ENCODE results near the gene CNTRL.

Gene CNTRL

DNA sequence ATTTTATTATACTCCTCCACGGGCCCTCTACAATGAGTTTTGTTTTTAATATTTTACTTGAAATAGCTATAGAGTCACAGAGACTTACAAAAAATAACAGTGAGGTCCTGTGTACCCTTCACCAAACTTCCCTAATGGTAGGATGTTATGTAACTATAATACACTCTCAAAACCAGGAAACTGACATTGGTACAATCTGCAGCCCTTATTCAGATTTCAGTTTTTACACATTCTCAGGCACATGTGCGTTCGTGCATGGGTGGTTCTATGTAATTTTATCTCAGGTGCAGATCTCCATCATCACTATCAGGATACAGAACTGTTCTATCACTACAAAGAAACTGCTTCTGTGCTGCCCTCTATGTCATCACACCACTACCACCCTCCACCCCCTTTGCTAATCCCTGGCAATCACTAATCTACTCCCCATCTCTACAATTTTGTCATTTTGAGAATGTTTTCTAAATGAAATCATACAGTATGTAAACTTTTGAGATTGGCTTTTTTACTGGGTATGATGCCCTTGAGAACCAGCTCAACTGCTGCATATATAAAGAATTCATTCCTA lies 110.5 kb downstream of the CNTRL start:
- Histone ChIP-seq H3K9ac (ENCODE audit: low read depth in 1 of 2, low read length in 2 of 2) (no peak overlapping the region), H3K4me3 (ENCODE audit: low read depth in 1 of 2, low read length in 2 of 2) (no peak overlapping the region), H3K27me3 (ENCODE audit: control insufficient read depth in 1 of 2, insufficient read depth in 2 of 2, low read length in 2 of 2) (no peaks in the 10 kb centered on the region), H3K9me3 (ENCODE audit: control insufficient read depth in 1 of 2, low read length in 2 of 2) (no peaks in the 10 kb centered on the region), H3K36me3 (ENCODE audit: control insufficient read depth in 1 of 2, insufficient read depth in 2 of 2, low read length in 2 of 2) (peaks cover 31 to 41% of the 10 kb centered on the region in 2 donors), H3K27ac (ENCODE audit: low read depth, low read length) (no peak overlapping the region), H3K4me1 (ENCODE audit: control insufficient read depth in 1 of 2, insufficient read depth in 2 of 2, low read length in 2 of 2) (peaks cover 0 to 10% of the 10 kb centered on the region in 2 donors)

DNA sequence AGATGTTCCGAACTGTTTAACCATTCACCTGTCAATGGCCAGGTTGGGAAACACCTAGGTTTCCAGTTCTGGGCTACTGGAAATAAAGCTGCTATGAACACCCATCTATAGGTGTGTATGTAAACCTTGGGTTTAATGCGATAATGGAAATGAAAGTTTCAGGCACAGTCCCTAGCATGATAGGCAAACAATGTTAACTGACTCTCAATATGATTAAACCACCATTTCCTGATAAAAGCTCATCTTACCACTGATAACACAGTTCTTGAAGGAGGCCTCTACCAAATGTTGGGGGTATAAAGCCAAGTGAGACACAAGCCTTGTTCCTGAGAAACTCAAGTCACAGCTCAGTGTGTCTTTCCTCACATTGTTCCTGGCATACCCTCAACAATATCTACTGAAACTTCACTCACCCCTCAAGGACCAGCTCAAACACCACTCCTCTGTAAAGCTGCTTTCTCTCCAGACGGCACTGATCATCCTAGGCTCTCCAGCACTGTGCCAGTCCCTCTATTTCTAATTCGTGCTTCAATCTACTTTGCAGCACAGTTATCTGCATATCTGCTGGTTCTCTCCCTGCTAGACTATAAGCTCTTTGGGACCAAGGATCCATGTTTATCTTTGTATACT lies 111.1 kb downstream of the CNTRL start:
- peaks cover 25 to 35% of the 10 kb centered on the region in 2 donors for H3K36me3 ChIP-seq (ENCODE audit: control insufficient read depth in 1 of 2, insufficient read depth in 2 of 2, low read length in 2 of 2)
- H3K27ac ChIP-seq (ENCODE audit: low read depth, low read length) = no peak overlapping the region
- H3K27me3 ChIP-seq (ENCODE audit: control insufficient read depth in 1 of 2, insufficient read depth in 2 of 2, low read length in 2 of 2) = no peaks in the 10 kb centered on the region
- H3K4me1 ChIP-seq (ENCODE audit: control insufficient read depth in 1 of 2, insufficient read depth in 2 of 2, low read length in 2 of 2) = peaks cover 0 to 14% of the 10 kb centered on the region in 2 donors
- H3K9me3 ChIP-seq (ENCODE audit: control insufficient read depth in 1 of 2, low read length in 2 of 2) = no peaks in the 10 kb centered on the region
- H3K4me3 ChIP-seq (ENCODE audit: low read depth in 1 of 2, low read length in 2 of 2) = no peak overlapping the region
- H3K9ac ChIP-seq (ENCODE audit: low read depth in 1 of 2, low read length in 2 of 2) = no peak overlapping the region

- H3K4me3 ChIP-seq (ENCODE audit: low read depth in 1 of 2, low read length in 2 of 2) = no peak overlapping the region
- peaks cover 13 to 20% of the 10 kb centered on the region in 2 donors for H3K36me3 ChIP-seq (ENCODE audit: control insufficient read depth in 1 of 2, insufficient read depth in 2 of 2, low read length in 2 of 2)
- H3K27ac ChIP-seq (ENCODE audit: low read depth, low read length) = no peak overlapping the region
- no peaks in the 10 kb centered on the region for H3K9me3 ChIP-seq (ENCODE audit: control insufficient read depth in 1 of 2, low read length in 2 of 2)
- no peaks in the 10 kb centered on the region for H3K27me3 ChIP-seq (ENCODE audit: control insufficient read depth in 1 of 2, insufficient read depth in 2 of 2, low read length in 2 of 2)
- H3K9ac ChIP-seq (ENCODE audit: low read depth in 1 of 2, low read length in 2 of 2) = no peak overlapping the region
- peaks cover 0 to 23% of the 10 kb centered on the region in 2 donors for H3K4me1 ChIP-seq (ENCODE audit: control insufficient read depth in 1 of 2, insufficient read depth in 2 of 2, low read length in 2 of 2)
Measured at GRCh38 chr9:121187636-121188305, 113.0 kb downstream of the CNTRL start.

DNA sequence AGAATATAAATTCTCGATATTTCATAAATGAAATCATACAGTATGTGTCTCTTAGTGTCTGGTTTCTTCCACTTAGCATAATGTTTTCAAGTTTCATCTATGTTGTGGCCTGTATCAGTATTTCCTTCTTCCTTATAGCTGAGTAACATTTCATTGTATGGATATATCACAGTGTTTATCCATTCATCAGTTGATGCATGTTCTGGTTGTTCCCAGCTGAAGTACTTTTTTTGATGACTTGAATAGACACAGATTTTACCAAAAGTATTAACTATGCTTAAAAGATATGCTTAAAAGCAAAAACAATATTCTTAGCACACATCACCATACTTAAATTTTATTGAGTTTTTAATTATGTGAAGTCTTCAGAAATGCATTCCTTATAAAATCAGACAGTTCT lies 114.3 kb downstream of the CNTRL start:
- Histone ChIP-seq H3K4me1 (ENCODE audit: control insufficient read depth in 1 of 2, insufficient read depth in 2 of 2, low read length in 2 of 2) (peaks cover 0 to 27% of the 10 kb centered on the region in 2 donors), H3K27me3 (ENCODE audit: control insufficient read depth in 1 of 2, insufficient read depth in 2 of 2, low read length in 2 of 2) (no peaks in the 10 kb centered on the region), H3K9ac (ENCODE audit: low read depth in 1 of 2, low read length in 2 of 2) (no peak overlapping the region), H3K9me3 (ENCODE audit: control insufficient read depth in 1 of 2, low read length in 2 of 2) (no peaks in the 10 kb centered on the region), H3K4me3 (ENCODE audit: low read depth in 1 of 2, low read length in 2 of 2) (no peak overlapping the region), H3K27ac (ENCODE audit: low read depth, low read length) (no peak overlapping the region), H3K36me3 (ENCODE audit: control insufficient read depth in 1 of 2, insufficient read depth in 2 of 2, low read length in 2 of 2) (peaks cover 13 to 19% of the 10 kb centered on the region in 2 donors)

- H3K27ac ChIP-seq (ENCODE audit: low read depth, low read length) = no peak overlapping the region
- H3K36me3 ChIP-seq (ENCODE audit: control insufficient read depth in 1 of 2, insufficient read depth in 2 of 2, low read length in 2 of 2) = peaks cover 13 to 16% of the 10 kb centered on the region in 2 donors
- no peaks in the 10 kb centered on the region for H3K27me3 ChIP-seq (ENCODE audit: control insufficient read depth in 1 of 2, insufficient read depth in 2 of 2, low read length in 2 of 2)
- H3K4me1 ChIP-seq (ENCODE audit: control insufficient read depth in 1 of 2, insufficient read depth in 2 of 2, low read length in 2 of 2) = peaks cover 0 to 30% of the 10 kb centered on the region in 2 donors
- no peaks in the 10 kb centered on the region for H3K9me3 ChIP-seq (ENCODE audit: control insufficient read depth in 1 of 2, low read length in 2 of 2)
- H3K9ac ChIP-seq (ENCODE audit: low read depth in 1 of 2, low read length in 2 of 2) = no peak overlapping the region
- H3K4me3 ChIP-seq (ENCODE audit: low read depth in 1 of 2, low read length in 2 of 2) = no peak overlapping the region
Measured at GRCh38 chr9:121189660-121190059, 114.9 kb downstream of the CNTRL start.

DNA sequence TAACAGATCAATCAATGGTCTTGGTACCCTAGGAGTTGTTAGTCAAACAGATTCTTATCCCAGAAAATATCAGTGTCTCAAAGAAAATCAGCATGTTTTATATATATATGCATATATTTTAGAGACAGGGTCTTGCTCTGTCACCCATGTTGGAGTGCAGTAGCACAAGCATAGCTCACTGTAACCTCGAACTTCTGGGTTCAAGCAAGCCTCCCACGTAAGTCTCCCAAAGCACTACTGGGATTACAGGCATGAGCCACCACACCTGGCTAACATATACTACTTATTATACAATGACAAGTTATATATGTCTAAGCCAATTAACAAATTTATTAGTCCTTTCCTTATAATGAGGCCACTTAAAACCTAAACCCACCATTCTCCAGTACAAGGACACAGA lies 116.5 kb downstream of the CNTRL start:
- Histone ChIP-seq H3K4me3 (ENCODE audit: low read depth in 1 of 2, low read length in 2 of 2) (no peak overlapping the region), H3K27me3 (ENCODE audit: control insufficient read depth in 1 of 2, insufficient read depth in 2 of 2, low read length in 2 of 2) (no peaks in the 10 kb centered on the region), H3K27ac (ENCODE audit: low read depth, low read length) (no peak overlapping the region), H3K4me1 (ENCODE audit: control insufficient read depth in 1 of 2, insufficient read depth in 2 of 2, low read length in 2 of 2) (peaks cover 6 to 30% of the 10 kb centered on the region in 2 donors), H3K9me3 (ENCODE audit: control insufficient read depth in 1 of 2, low read length in 2 of 2) (no peaks in the 10 kb centered on the region), H3K9ac (ENCODE audit: low read depth in 1 of 2, low read length in 2 of 2) (no peak overlapping the region), H3K36me3 (ENCODE audit: control insufficient read depth in 1 of 2, insufficient read depth in 2 of 2, low read length in 2 of 2) (peaks cover 5 to 6% of the 10 kb centered on the region in 2 donors)

DNA sequence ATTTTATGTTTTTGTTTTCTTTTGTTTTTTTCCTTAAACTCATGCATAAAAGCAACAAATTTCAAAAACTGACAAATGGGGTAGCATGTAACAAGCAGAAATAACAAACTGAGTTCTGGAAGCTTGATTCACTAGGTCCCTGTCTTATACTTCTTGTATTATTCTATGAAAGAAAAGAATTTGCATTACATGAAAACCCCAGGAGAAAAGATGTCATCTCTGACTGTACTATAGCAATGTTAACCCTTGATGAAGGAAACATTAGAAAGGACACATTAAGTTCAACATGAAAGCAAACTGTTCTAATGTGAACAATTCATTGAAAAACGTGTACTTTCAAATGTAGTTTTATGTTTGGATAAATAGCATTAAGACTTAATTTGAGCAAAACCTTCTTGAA lies 117.8 kb downstream of the CNTRL start:
- Histone ChIP-seq H3K27me3 (ENCODE audit: control insufficient read depth in 1 of 2, insufficient read depth in 2 of 2, low read length in 2 of 2) (no peaks in the 10 kb centered on the region), H3K36me3 (ENCODE audit: control insufficient read depth in 1 of 2, insufficient read depth in 2 of 2, low read length in 2 of 2) (peaks cover 0 to 4% of the 10 kb centered on the region in 2 donors), H3K27ac (ENCODE audit: low read depth, low read length) (no peak overlapping the region), H3K4me1 (ENCODE audit: control insufficient read depth in 1 of 2, insufficient read depth in 2 of 2, low read length in 2 of 2) (peaks cover 18 to 43% of the 10 kb centered on the region in 2 donors), H3K9ac (ENCODE audit: low read depth in 1 of 2, low read length in 2 of 2) (no peak overlapping the region), H3K4me3 (ENCODE audit: low read depth in 1 of 2, low read length in 2 of 2) (no peak overlapping the region), H3K9me3 (ENCODE audit: control insufficient read depth in 1 of 2, low read length in 2 of 2) (no peaks in the 10 kb centered on the region)

- Histone ChIP-seq H3K4me3 (ENCODE audit: low read depth in 1 of 2, low read length in 2 of 2) (no peak overlapping the region), H3K4me1 (ENCODE audit: control insufficient read depth in 1 of 2, insufficient read depth in 2 of 2, low read length in 2 of 2) (peaks cover 24 to 48% of the 10 kb centered on the region in 2 donors), H3K27me3 (ENCODE audit: control insufficient read depth in 1 of 2, insufficient read depth in 2 of 2, low read length in 2 of 2) (no peaks in the 10 kb centered on the region), H3K27ac (ENCODE audit: low read depth, low read length) (no peak overlapping the region), H3K9me3 (ENCODE audit: control insufficient read depth in 1 of 2, low read length in 2 of 2) (no peaks in the 10 kb centered on the region), H3K36me3 (ENCODE audit: control insufficient read depth in 1 of 2, insufficient read depth in 2 of 2, low read length in 2 of 2) (peaks cover 0 to 4% of the 10 kb centered on the region in 2 donors), H3K9ac (ENCODE audit: low read depth in 1 of 2, low read length in 2 of 2) (no peak overlapping the region)
Measured at GRCh38 chr9:121192959-121193640, 118.3 kb downstream of the CNTRL start.

GRCh38 chr9:121194730-121195129 lies 120.0 kb downstream of the CNTRL start:
- no peak overlapping the region for H3K9ac ChIP-seq (ENCODE audit: low read depth in 1 of 2, low read length in 2 of 2)
- no peaks in the 10 kb centered on the region for H3K9me3 ChIP-seq (ENCODE audit: control insufficient read depth in 1 of 2, low read length in 2 of 2)
- no peak overlapping the region for H3K27ac ChIP-seq (ENCODE audit: low read depth, low read length)
- peaks cover 38 to 65% of the 10 kb centered on the region in 2 donors for H3K4me1 ChIP-seq (ENCODE audit: control insufficient read depth in 1 of 2, insufficient read depth in 2 of 2, low read length in 2 of 2)
- H3K36me3 ChIP-seq (ENCODE audit: control insufficient read depth in 1 of 2, insufficient read depth in 2 of 2, low read length in 2 of 2) = peaks cover 0 to under 1% of the 10 kb centered on the region in 2 donors
- no peaks in the 10 kb centered on the region for H3K27me3 ChIP-seq (ENCODE audit: control insufficient read depth in 1 of 2, insufficient read depth in 2 of 2, low read length in 2 of 2)
- no peak overlapping the region for H3K4me3 ChIP-seq (ENCODE audit: low read depth in 1 of 2, low read length in 2 of 2)

- H3K4me1 ChIP-seq (ENCODE audit: control insufficient read depth in 1 of 2, insufficient read depth in 2 of 2, low read length in 2 of 2) = peaks cover 47 to 68% of the 10 kb centered on the region in 2 donors
- peak overlapping the region in 1 of 2 donors; percentile 6 for H3K4me3 ChIP-seq (ENCODE audit: low read depth in 1 of 2, low read length in 2 of 2)
Measured at GRCh38 chr9:121196389-121196788, 121.6 kb downstream of the CNTRL start.

More at GRCh38 chr9:121196389-121196788, 121.6 kb downstream of the CNTRL start:
- Histone ChIP-seq H3K9me3 (ENCODE audit: control insufficient read depth in 1 of 2, low read length in 2 of 2) (no peaks in the 10 kb centered on the region), H3K36me3 (ENCODE audit: control insufficient read depth in 1 of 2, insufficient read depth in 2 of 2, low read length in 2 of 2) (no peaks in the 10 kb centered on the region), H3K27me3 (ENCODE audit: control insufficient read depth in 1 of 2, insufficient read depth in 2 of 2, low read length in 2 of 2) (no peaks in the 10 kb centered on the region), H3K9ac (ENCODE audit: low read depth in 1 of 2, low read length in 2 of 2) (no peak overlapping the region), H3K27ac (ENCODE audit: low read depth, low read length) (no peak overlapping the region)
